ENCODE data around the gene RANBP10.
"Not testable (repeated sequence)": the region's sequence is repeated elsewhere in the genome, so short reads cannot be mapped to it uniquely, and the experiment has no call there.

Gene RANBP10

DNA sequence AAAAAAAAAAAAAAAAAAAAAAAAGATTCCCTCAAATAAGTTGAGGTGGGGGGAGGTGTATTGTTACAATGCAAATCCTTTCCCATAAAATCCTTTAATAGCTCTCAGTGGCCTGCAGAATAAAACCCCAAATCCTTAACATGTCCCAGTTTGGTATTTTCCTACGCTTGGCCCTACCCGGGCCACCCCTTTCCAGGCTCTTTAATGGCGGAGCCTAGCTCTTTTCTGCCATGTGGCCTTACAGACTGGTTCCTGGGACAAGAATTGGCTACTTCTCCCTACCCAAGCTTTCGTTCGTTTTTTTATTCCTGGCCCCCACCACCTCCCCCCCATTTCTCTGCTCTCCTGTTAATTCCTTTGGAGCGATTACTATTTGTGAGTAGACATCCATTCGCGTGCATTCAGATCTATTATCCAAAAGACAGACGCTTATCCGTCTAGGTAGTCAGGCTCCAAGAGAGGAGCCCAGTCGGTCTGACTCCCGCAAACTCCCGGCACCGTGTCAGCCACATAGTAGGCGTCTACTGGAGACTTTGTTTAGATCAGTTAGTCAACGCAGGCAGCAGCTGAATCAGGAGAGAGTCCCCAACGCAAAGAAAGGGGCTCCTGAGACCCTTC, 34.9 kb upstream of the RANBP10 start:
- H3K4me3 ChIP-seq (ENCODE audit: control insufficient read depth, low read depth, low read length), result peak overlapping the region; percentile 58
- no peak for TF ChIP-seq CTCF (IDR thresholded peaks at IDR 0.05; ENCODE audit: control insufficient read depth, insufficient read depth, low read depth, low read length, missing control alignments)
- DNase-seq (ENCODE audit: low read depth), result no peak

- no peak overlapping the region for H3K4me3 ChIP-seq (ENCODE audit: control insufficient read depth, low read depth, low read length)
- DNase-seq (ENCODE audit: low read depth), result no peak
- no peak for TF ChIP-seq CTCF (IDR thresholded peaks at IDR 0.05; ENCODE audit: control insufficient read depth, insufficient read depth, low read depth, low read length, missing control alignments)
These were observed 31.5 kb upstream of the RANBP10 start for GRCh38 chr16:67837811-67838210.

GRCh38 chr16:67837190-67837589, 30.8 kb upstream of the RANBP10 start:
- H3K4me3 ChIP-seq (ENCODE audit: control insufficient read depth, low read depth, low read length); DNase-seq (ENCODE audit: low read depth): not testable (repeated sequence)

DNA sequence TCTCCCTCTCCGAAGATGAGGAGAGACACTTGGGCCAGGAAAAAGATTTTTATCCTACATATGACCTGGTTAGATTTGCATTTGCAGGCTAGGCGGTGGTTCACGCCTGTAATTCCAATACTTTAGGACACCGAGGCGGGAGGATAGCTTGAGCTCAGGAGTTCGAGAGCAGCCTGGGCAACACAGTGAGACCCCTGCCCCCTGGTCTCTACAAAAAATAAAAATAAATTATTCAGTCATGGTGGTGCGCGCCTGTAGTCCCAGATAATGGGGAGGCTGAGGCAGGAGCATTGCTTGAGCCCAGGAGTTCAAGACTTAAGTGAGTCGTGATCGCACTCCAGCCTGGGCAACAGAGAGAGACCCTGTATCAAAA, 27.9 kb upstream of the RANBP10 start:
- TF ChIP-seq CTCF (IDR thresholded peaks at IDR 0.05; ENCODE audit: control insufficient read depth, insufficient read depth, low read depth, low read length, missing control alignments), result no peak
- DNase-seq (ENCODE audit: low read depth), result no peak
- no peak overlapping the region for H3K4me3 ChIP-seq (ENCODE audit: control insufficient read depth, low read depth, low read length)

- peak overlapping the region; percentile 78 for H3K4me3 ChIP-seq (ENCODE audit: control insufficient read depth, low read depth, low read length)
- no peak for DNase-seq (ENCODE audit: low read depth)
- TF ChIP-seq CTCF (IDR thresholded peaks at IDR 0.05; ENCODE audit: control insufficient read depth, insufficient read depth, low read depth, low read length, missing control alignments), result no peak
These were observed 27.3 kb upstream of the RANBP10 start for GRCh38 chr16:67833415-67834241.

GRCh38 chr16:67833030-67833414, 26.7 kb upstream of the RANBP10 start:
- H3K4me3 ChIP-seq (ENCODE audit: control insufficient read depth, low read depth, low read length), result peak overlapping the region; percentile 78
- DNase-seq (ENCODE audit: low read depth), result no peak
- TF ChIP-seq CTCF (IDR thresholded peaks at IDR 0.05; ENCODE audit: control insufficient read depth, insufficient read depth, low read depth, low read length, missing control alignments), result no peak

DNA sequence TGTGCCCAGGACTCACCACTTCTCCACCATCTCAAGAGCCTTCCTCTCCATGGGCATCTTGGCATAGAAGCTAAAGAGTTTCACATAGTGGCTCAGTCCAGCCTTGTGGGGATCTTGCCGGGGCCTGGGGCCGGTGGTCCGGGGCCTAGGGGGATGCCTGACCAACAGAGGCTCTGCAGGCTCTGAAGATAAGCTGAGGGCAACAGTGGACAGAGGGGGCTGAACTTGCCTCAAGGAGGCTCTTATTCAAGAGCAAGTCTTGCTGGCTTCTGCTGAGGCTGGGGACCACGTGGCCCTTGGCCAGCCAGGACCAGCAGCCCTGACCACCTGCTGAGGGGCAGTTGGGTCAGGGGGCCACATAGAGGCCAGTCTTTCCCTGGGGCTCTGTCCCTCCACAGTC, 22.3 kb upstream of the RANBP10 start:
- TF ChIP-seq CTCF (IDR thresholded peaks at IDR 0.05; ENCODE audit: control insufficient read depth, insufficient read depth, low read depth, low read length, missing control alignments), result no peak
- DNase-seq (ENCODE audit: low read depth), result no peak

More for the DNA sequence above, 22.3 kb upstream of the RANBP10 start:
- H3K4me3 ChIP-seq (ENCODE audit: control insufficient read depth, low read depth, low read length), result no peak overlapping the region

All from AG09309 (cell line).